Endodermal cell (in vitro differentiated cells): ENCODE results near the gene ZNF776. TPM values are rescaled to one million over a fixed set of nuclear protein-coding genes. Genes with fewer than 3 reads are reported as not detected.

Experiments used
- DNase-seq: peaks from one replicate; pipeline ENCODE4 v3.0.0-alpha.2; 2017
- H3K27ac ChIP-seq: 2 replicates; pipeline ENCODE4 v1.5.1; 2013; ENCODE audit warnings: mild to moderate bottlenecking, low read depth, low read length, moderate library complexity
- H3K27me3 ChIP-seq: 2 replicates; pipeline ENCODE4 v1.6.1; 2013; ENCODE audit warnings: mild to moderate bottlenecking, low read length, moderate library complexity; ENCODE audit not compliant: insufficient read depth, control insufficient read depth, poor library complexity, severe bottlenecking
- H3K36me3 ChIP-seq: 2 replicates; pipeline ENCODE4 v1.7.0; 2013; ENCODE audit warnings: mild to moderate bottlenecking, low read length, moderate library complexity; ENCODE audit not compliant: control insufficient read depth, insufficient read depth
- H3K4me1 ChIP-seq: one replicate; pipeline ENCODE4 v1.7.0; 2013; ENCODE audit warnings: low read length; ENCODE audit not compliant: control insufficient read depth, insufficient read depth
- H3K4me3 ChIP-seq: 2 replicates; pipeline ENCODE4 v1.5.1; 2013; ENCODE audit warnings: mild to moderate bottlenecking, low read length, moderate library complexity
- H3K9ac ChIP-seq: 2 replicates; pipeline ENCODE4 v1.6.1; 2013; ENCODE audit warnings: mild to moderate bottlenecking, low read length, moderate library complexity; ENCODE audit not compliant: poor library complexity, severe bottlenecking; ENCODE audit errors: extremely low read depth
- H3K9me3 ChIP-seq: 2 replicates; pipeline ENCODE4 v1.6.1; 2013; ENCODE audit warnings: mild to moderate bottlenecking, low read length, moderate library complexity; ENCODE audit not compliant: control insufficient read depth
- H3K27ac Mint-ChIP-seq: 2 replicates; pipeline ENCODE4 v1.8.0; 2020; ENCODE audit warnings: mixed read lengths
- H3K27me3 Mint-ChIP-seq: 2 replicates; pipeline ENCODE4 v1.8.0; 2021; ENCODE audit warnings: mild to moderate bottlenecking, mixed read lengths; ENCODE audit not compliant: insufficient read depth
- H3K36me3 Mint-ChIP-seq: 2 replicates; pipeline ENCODE4 v1.8.0; 2020; ENCODE audit warnings: low read depth, mixed read lengths
- H3K4me1 Mint-ChIP-seq: 2 replicates; pipeline ENCODE4 v1.8.0; 2020; ENCODE audit warnings: mixed read lengths
- H3K4me3 Mint-ChIP-seq: 2 replicates; pipeline ENCODE4 v1.8.0; 2020; ENCODE audit warnings: mild to moderate bottlenecking, moderate library complexity, mixed read lengths
- H3K9me3 Mint-ChIP-seq: 2 replicates; pipeline ENCODE4 v1.8.0; 2020; ENCODE audit warnings: mild to moderate bottlenecking, mixed read lengths
- CTCF ChIP-seq: fragments of 200-600 bp; sonication (generic); conservative IDR thresholded peaks from 2 replicates; pipeline ENCODE4 v1.5.0; 2021; ENCODE audit warnings: antibody characterized with exemption, mild to moderate bottlenecking
- WGBS, 2 experiments: methylation state at CpG; one replicate each; pipeline versions ENCODE4 v1.1.5 to v1.1.7; 2013; ENCODE audit warnings: missing lambda C conversion rate in 2 of 2, mixed read lengths in 1 of 2; ENCODE audit not compliant: insufficient coverage in 1 of 2, insufficient read length in 1 of 2; 5-methylcytosine and 5-hydroxymethylcytosine counted together
- total RNA-seq, 2 donors: library from RNA; stranded (reverse); fragmentation: NEBNext Ultra II Directional in 1 of 2; extraction: Animal tissue kit (Norgen Biotek cat#: 25700) in 1 of 2; gene quantifications; 2 replicates in 1 of 2; 3 replicates in 1 of 2; pipeline ENCODE4 v1.2.1, GENCODE V29; 2021

Gene ZNF776
- total RNA-seq, 2 donors from 2014 or later, result 16.2 to 21.4 TPM

GRCh38 chr19:57807541-57807940 is 60.9 kb downstream of the ZNF776 start:
- Mint-ChIP-seq H3K27ac (peak overlapping the region; percentile 3), H3K9me3 (peaks cover 6% of the 10 kb centered on the region), H3K4me1 (peaks cover 39% of the 10 kb centered on the region), H3K4me3 (no peak overlapping the region), H3K36me3 (peaks cover 61% of the 10 kb centered on the region), H3K27me3 (no peaks in the 10 kb centered on the region)
- DNase-seq, result no peak
- Histone ChIP-seq H3K36me3 (peaks cover 57% of the 10 kb centered on the region), H3K9me3 (peaks cover 4% of the 10 kb centered on the region), H3K4me1 (peaks cover 3% of the 10 kb centered on the region), H3K27me3 (no peaks in the 10 kb centered on the region), H3K9ac (no peak overlapping the region), H3K27ac (no peak overlapping the region), H3K4me3 (no peak overlapping the region)
- TF ChIP-seq CTCF, result no peak
- WGBS, 2 experiments, result 100% methylated on average over 1 of the region's 2 CpGs

Other genes with a start within 250 kb of the ZNF776 start
- gene ZNF773, start 246.9 kb upstream of the ZNF776 start, total RNA-seq, result 10 to 100 TPM in 1 of 2 donors, 1 to 10 TPM in 1; 7.9 to 12.4 TPM
- 10 to 100 TPM in 1 of 2 donors, 1 to 10 TPM in 1; 9.5 to 14.0 TPM for gene ZNF549, start 219.5 kb upstream of the ZNF776 start, total RNA-seq
- gene ZNF550, start 187.0 kb upstream of the ZNF776 start, total RNA-seq, result 10 to 100 TPM; 12.3 to 16.2 TPM
- 1 to 10 TPM; 8.0 to 9.1 TPM for gene ZNF416, start 167.9 kb upstream of the ZNF776 start, total RNA-seq
- gene ZIK1, start 162.7 kb upstream of the ZNF776 start, total RNA-seq, result 10 to 100 TPM; 15.8 to 25.7 TPM
- gene ZNF530, start 146.9 kb upstream of the ZNF776 start, total RNA-seq, result 10 to 100 TPM in 1 of 2 donors, 1 to 10 TPM in 1; 5.6 to 10.1 TPM
- gene ZNF134, start 132.6 kb upstream of the ZNF776 start, total RNA-seq, result 10 to 100 TPM; 30.8 to 37.5 TPM
- gene ZNF211, start 113.6 kb upstream of the ZNF776 start, total RNA-seq, result 10 to 100 TPM; 17.4 to 20.7 TPM
- not detected for gene ZSCAN4, start 77.9 kb upstream of the ZNF776 start, total RNA-seq
- gene ZNF551, start 64.8 kb upstream of the ZNF776 start, total RNA-seq, result 10 to 100 TPM; 15.2 to 19.0 TPM
- 10 to 100 TPM; 15.9 to 21.2 TPM for gene ZNF154, start 37.6 kb upstream of the ZNF776 start, total RNA-seq
- gene ZNF671, start 19.2 kb upstream of the ZNF776 start, total RNA-seq, result 1 to 10 TPM; 6.0 to 9.6 TPM
- gene ZNF586, start 22.9 kb downstream of the ZNF776 start, total RNA-seq, result 10 to 100 TPM; 15.1 to 17.0 TPM
- gene ZNF552, start 68.1 kb downstream of the ZNF776 start, total RNA-seq, result 10 to 100 TPM; 17.4 to 18.8 TPM
- 10 to 100 TPM; 37.0 to 39.9 TPM for gene ZNF587B, start 83.5 kb downstream of the ZNF776 start, total RNA-seq
- 10 to 100 TPM; 64.1 to 98.1 TPM for gene ZNF587, start 103.0 kb downstream of the ZNF776 start, total RNA-seq
- gene ZNF814, start 142.2 kb downstream of the ZNF776 start, total RNA-seq, result 10 to 100 TPM; 54.7 to 63.0 TPM
- 10 to 100 TPM; 16.5 to 30.9 TPM for gene ZNF417, start 169.8 kb downstream of the ZNF776 start, total RNA-seq
- 10 to 100 TPM; 21.5 to 29.6 TPM for gene ZNF418, start 188.6 kb downstream of the ZNF776 start, total RNA-seq
- 10 to 100 TPM; 10.4 to 11.0 TPM for gene ZNF256, start 200.9 kb downstream of the ZNF776 start, total RNA-seq
- gene C19orf18, start 227.7 kb downstream of the ZNF776 start, total RNA-seq, result under 1 TPM; 0.40 to 0.51 TPM